Endothelial cell of umbilical vein (primary cell): Measurements from ENCODE around the gene C2orf68. TPM values are rescaled to one million over a fixed set of nuclear protein-coding genes. Genes with fewer than 3 reads are reported as not detected.
"Not testable (repeated sequence)": the region's sequence is repeated elsewhere in the genome, so short reads cannot be mapped to it uniquely, and the experiment has no call there.

Experiments used
- BruUV-seq: library from RNA; stranded (reverse); fragments of 400-500 nt; replicated peaks from 2 replicates; lab custom pipeline; 2021; lab: Mats Ljungman, UMichigan
- CTCF ChIA-PET: fragments of 300-600, 350-600 bp; sonication (Branson Sonifier 250); formaldehyde crosslinking; loops from one replicate; lab custom pipeline; 2021; ENCODE audit warnings: antibody characterized with exemption, inconsistent platforms; lab: Charles Lee
- POLR2A ChIA-PET: fragments of 300-600, 350-600 bp; sonication (Branson Sonifier 250); formaldehyde crosslinking; loops from one replicate; lab custom pipeline; 2021; ENCODE audit warnings: antibody characterized with exemption, inconsistent platforms; lab: Charles Lee
- DNase-seq: peaks from one replicate; pipeline ENCODE4 v3.0.0-alpha.2; 2011; ENCODE audit warnings: low read depth, low spot score
- FAIRE-seq: peaks from 2 replicates; lab custom pipeline; 2011; peaks lifted over from hg19 to GRCh38; lab: Jason Lieb, UNC
- H2AFZ ChIP-seq: 2 replicates; pipeline ENCODE4 v1.6.0; 2012; ENCODE audit warnings: low read depth, low read length, control low read depth, inconsistent platforms
- H3K27ac ChIP-seq: 2 replicates; pipeline ENCODE4 v1.5.1; 2011; ENCODE audit warnings: low read depth, mild to moderate bottlenecking, control low read depth, low read length, moderate library complexity; ENCODE audit not compliant: insufficient read depth
- H3K27me3 ChIP-seq, 2 experiments: 2 replicates each; pipeline versions ENCODE4 v1.6.0 to v1.6.1; 2011; ENCODE audit warnings: low read length in 2 of 2, mixed read lengths in 1 of 2; ENCODE audit not compliant: control insufficient read depth in 2 of 2, insufficient read depth in 2 of 2
- H3K36me3 ChIP-seq, 2 experiments: 2 replicates in 1 of 2; 3 replicates in 1 of 2; pipeline ENCODE4 v1.5.1; 2011; ENCODE audit warnings: low read length in 2 of 2, mild to moderate bottlenecking in 1 of 2, moderate library complexity in 1 of 2; ENCODE audit not compliant: control insufficient read depth in 2 of 2, insufficient read depth in 2 of 2; ENCODE audit errors: extremely low read depth in 1 of 2
- H3K4me1 ChIP-seq: 3 replicates; pipeline ENCODE4 v1.5.1; 2011; ENCODE audit warnings: mild to moderate bottlenecking, low read length; ENCODE audit not compliant: control insufficient read depth, insufficient read depth; ENCODE audit errors: extremely low read depth
- H3K4me2 ChIP-seq: 2 replicates; pipeline ENCODE4 v1.6.1; 2011; ENCODE audit warnings: low read length, control low read depth, mixed read lengths; ENCODE audit not compliant: insufficient read depth
- H3K4me3 ChIP-seq, 3 experiments: fragments of 200-600 bp in 1 of 3; sonication (generic), shearing (Covaris generic) in 1 of 3; replicated peaks in 1 of 3; 2 replicates each; pipeline ENCODE4 v1.5.1; 2011 to 2016; ENCODE audit warnings: control low read depth in 3 of 3, low read length in 3 of 3, mild to moderate bottlenecking in 2 of 3, inconsistent platforms in 1 of 3, low read depth in 1 of 3, moderate library complexity in 1 of 3; ENCODE audit not compliant: insufficient read depth in 1 of 3
- H3K79me2 ChIP-seq: 2 replicates; pipeline ENCODE4 v1.6.0; 2012; ENCODE audit warnings: low read length, inconsistent platforms; ENCODE audit not compliant: control insufficient read depth, insufficient read depth
- H3K9ac ChIP-seq: replicated peaks from 2 replicates; pipeline ENCODE3; 2011; ENCODE audit warnings: low read length, control low read depth; ENCODE audit not compliant: insufficient read depth; ENCODE audit errors: extremely low read depth
- H3K9me1 ChIP-seq: replicated peaks from 3 replicates; pipeline ENCODE4 v1.6.0; 2011; ENCODE audit warnings: mild to moderate bottlenecking, low read length; ENCODE audit not compliant: control insufficient read depth, insufficient read depth; ENCODE audit errors: extremely low read depth
- H3K9me3 ChIP-seq: replicated peaks from 2 replicates; pipeline ENCODE4 v1.5.1; 2012; ENCODE audit warnings: low read length, inconsistent platforms; ENCODE audit not compliant: control insufficient read depth, insufficient read depth
- H4K20me1 ChIP-seq: replicated peaks from 2 replicates; pipeline ENCODE3; 2011; ENCODE audit warnings: mild to moderate bottlenecking, low read length; ENCODE audit not compliant: control insufficient read depth, insufficient read depth; ENCODE audit errors: extremely low read depth
- CTCF ChIP-seq, 2 donors: IDR thresholded peaks; 1 replicate in 1 of 2; 2 replicates in 1 of 2; pipeline ENCODE4 v1.5.1; 2011; ENCODE audit warnings: low read length in 2 of 2, mild to moderate bottlenecking in 2 of 2, moderate library complexity in 2 of 2, control low read depth in 1 of 2, inconsistent platforms in 1 of 2, low read depth in 1 of 2; ENCODE audit not compliant: insufficient read depth in 1 of 2; ENCODE audit errors: extremely low read depth in 1 of 2
- EZH2 ChIP-seq: IDR thresholded peaks from 2 replicates; pipeline ENCODE4 v1.6.1; 2012; ENCODE audit warnings: borderline replicate concordance, low read depth, mild to moderate bottlenecking, moderate library complexity, low read length, inconsistent platforms; ENCODE audit not compliant: severe bottlenecking
- FOS ChIP-seq: IDR thresholded peaks from 2 replicates; pipeline ENCODE4 v1.6.1; 2011; ENCODE audit warnings: mild to moderate bottlenecking, low read length, moderate library complexity, borderline replicate concordance; ENCODE audit not compliant: insufficient read depth
- JUN ChIP-seq: IDR thresholded peaks from 2 replicates; pipeline ENCODE4 v1.6.1; 2011; ENCODE audit warnings: borderline replicate concordance, low read depth; ENCODE audit not compliant: insufficient read length, insufficient read depth
- MAX ChIP-seq: IDR thresholded peaks from 2 replicates; pipeline ENCODE4 v1.6.1; 2011; ENCODE audit not compliant: insufficient read depth, insufficient read length
- MYC ChIP-seq: IDR thresholded peaks from one replicate; pipeline ENCODE4 v1.6.1; 2011; ENCODE audit warnings: mild to moderate bottlenecking, low read depth, low read length
- POLR2A ChIP-seq: IDR thresholded peaks from 2 replicates; pipeline ENCODE4 v1.6.1; 2012; ENCODE audit warnings: low read depth, mild to moderate bottlenecking, control low read depth, low read length
- POLR2AphosphoS5 ChIP-seq: IDR thresholded peaks from 2 replicates; pipeline ENCODE4 v1.6.1; 2012; ENCODE audit warnings: low read depth, mild to moderate bottlenecking, control low read depth, low read length, moderate library complexity; ENCODE audit not compliant: insufficient read depth
- dilution Hi-C: fragments of 300-500 bp; cut with MboI; formaldehyde crosslinking; loops from one replicate; pipeline ENCODE4 v1.15.0; 2019; ENCODE audit warnings: low sequenced_read_pairs; ENCODE audit not compliant: extremely low pct_ligation_motif_present
- intact Hi-C: fragments of 100-400 bp; cut with micrococcal nuclease; formaldehyde crosslinking; loops from one replicate; pipeline ENCODE4 v1.10.0; 2022
- polyA plus RNA-seq, 4 experiments: library from polyadenylated mRNA; depleted of rRNA in 3 of 4; stranded (reverse) in 3 of 4; unstranded in 1 of 4; fragments of >200 nt; gene quantifications; 2 replicates each; pipeline versions ENCODE4 v1.2.1 to v1.2.3, GENCODE V29; 2011 to 2012; ENCODE audit warnings: missing spikeins in 1 of 4
- total RNA-seq: library from RNA; stranded (reverse); gene quantifications from 2 replicates; pipeline ENCODE4 v1.2.3, GENCODE V29; 2021

The C2orf68 gene
- total and polyA plus RNA-seq, 2 donors (not counting 3 experiments of a cell fraction or from before 2014, with no cell fraction given), result 17.4 to 27.4 TPM

GRCh38 chr2:85660725-85661124, 48.9 kb upstream of the C2orf68 start:
- H4K20me1 ChIP-seq, result no peaks in the 10 kb centered on the region

GRCh38 chr2:85660301-85660700, 48.4 kb upstream of the C2orf68 start:
- H3K36me3 ChIP-seq, H3K4me3 ChIP-seq, FAIRE-seq, H3K27ac ChIP-seq, H3K27me3 ChIP-seq, H4K20me1 ChIP-seq, H3K9me1 ChIP-seq, H3K79me2 ChIP-seq, DNase-seq, H3K4me2 ChIP-seq, dilution Hi-C loops, H3K9ac ChIP-seq, BruUV-seq, intact Hi-C loops, H3K9me3 ChIP-seq, H2AFZ ChIP-seq: not testable (repeated sequence)
- ChIA-PET POLR2A (interaction anchor here (0.6 kb wide), 1 partner anchor 48 kb away, joined by 5 read pairs; no protein-coding TSS in a partner anchor), CTCF (interaction anchor here (0.7 to 5.3 kb wide), 10 partner anchors 8 to 171 kb away, joined by 3 to 54 read pairs (median 4); no protein-coding TSS in a partner anchor)
- peaks cover 23% of the 10 kb centered on the region for H3K4me1 ChIP-seq

More at GRCh38 chr2:85660725-85661124, 48.9 kb upstream of the C2orf68 start:
- Histone ChIP-seq H2AFZ (no peak overlapping the region), H3K4me3 (no peak overlapping the region), H3K36me3 (peaks cover 0 to 6% of the 10 kb centered on the region in 2 experiments), H3K9me3 (no peaks in the 10 kb centered on the region), H3K4me2 (no peak overlapping the region), H3K9me1 (no peaks in the 10 kb centered on the region), H3K4me1 (peaks cover 23% of the 10 kb centered on the region), H3K27ac (peak overlapping the region; percentile 22), H3K27me3 (no peaks in the 10 kb centered on the region), H3K9ac (no peak overlapping the region), H3K79me2 (no peaks in the 10 kb centered on the region)
- dilution Hi-C loops (no loop called here), intact Hi-C loops (no loop called here)
- CTCF ChIA-PET, result interaction anchor here (0.6 to 5.3 kb wide), 10 partner anchors 9 to 171 kb away, joined by 3 to 54 read pairs (median 4); no protein-coding TSS in a partner anchor
- TF ChIP-seq JUN (no peak), MYC (no peak), POLR2AphosphoS5 (no peak), MAX (no peak), CTCF (IDR thresholded peaks at IDR 0.05; ENCODE audit: extremely low read depth in 1 of 2, insufficient read depth in 1 of 2, low read depth in 1 of 2, low read length in 2 of 2) (no peak), FOS (no peak), EZH2 (no peak), POLR2A (no peak)
- POLR2A ChIA-PET, result interaction anchor here (0.6 kb wide), 2 partner anchors 38 to 48 kb away, joined by 5 to 6 read pairs; no protein-coding TSS in a partner anchor
- BruUV-seq, result no TSS peak
- no peak for FAIRE-seq
- no peak for DNase-seq
